HEK293 (cell line): ENCODE data around the gene KLHDC9.

ENCODE experiments used
- AEBP2 ChIP-seq: fragments of 450-650 bp; formaldehyde crosslinking; IDR thresholded peaks from 2 replicates; pipeline ENCODE4 v1.5.1; 2016; ENCODE audit warnings: missing biosample characterization, missing genetic modification characterization, borderline replicate concordance
- ATF2 ChIP-seq: fragments of 450-650 bp; formaldehyde crosslinking; IDR thresholded peaks from 2 replicates; pipeline ENCODE4 v1.5.1; 2016; ENCODE audit warnings: missing biosample characterization, missing genetic modification characterization, low read depth
- CTCF ChIP-seq: fragments of 450-650 bp; formaldehyde crosslinking; IDR thresholded peaks from 2 replicates; pipeline ENCODE4 v1.5.1; 2016; ENCODE audit warnings: missing biosample characterization, missing genetic modification characterization
- KLF10 ChIP-seq: fragments of 450-650 bp; IDR thresholded peaks from 2 replicates; pipeline ENCODE4 v1.5.1; 2018; ENCODE audit warnings: missing biosample characterization, mild to moderate bottlenecking, missing genetic modification characterization
- ZBTB17 ChIP-seq: fragments of 450-650 bp; formaldehyde crosslinking; IDR thresholded peaks from 2 replicates; pipeline ENCODE4 v1.5.1; 2016; ENCODE audit warnings: missing biosample characterization, missing genetic modification characterization
- ZBTB44 ChIP-seq: fragments of 450-650 bp; IDR thresholded peaks from 2 replicates; pipeline ENCODE4 v1.5.1; 2018; ENCODE audit warnings: missing biosample characterization, mild to moderate bottlenecking, missing genetic modification characterization
- ZNF140 ChIP-seq: fragments of 450-650 bp; formaldehyde crosslinking; IDR thresholded peaks from 2 replicates; pipeline ENCODE4 v1.5.1; 2016; ENCODE audit warnings: missing biosample characterization, missing genetic modification characterization
- ZNF530 ChIP-seq: fragments of 450-650 bp; formaldehyde crosslinking; IDR thresholded peaks from 2 replicates; pipeline ENCODE4 v1.5.1; 2016; ENCODE audit warnings: low read depth, missing biosample characterization, missing genetic modification characterization
- ZNF777 ChIP-seq: fragments of 450-650 bp; formaldehyde crosslinking; IDR thresholded peaks from 2 replicates; pipeline ENCODE4 v1.5.1; 2017; ENCODE audit warnings: missing biosample characterization, missing genetic modification characterization, borderline replicate concordance

- TF ChIP-seq ZNF530 (tag by site-specific recombination) (no peak), ATF2 (tag by site-specific recombination) (no peak), CTCF (tag by site-specific recombination) (no peak), ZNF777 (tag by site-specific recombination) (no peak), KLF10 (tag by site-specific recombination) (no peak), ZBTB17 (tag by site-specific recombination) (no peak), ZBTB44 (tag by site-specific recombination) (no peak), AEBP2 (tag by site-specific recombination) (no peak), ZNF140 (no peak)
Measured at GRCh38 chr1:161061419-161061818, 36.7 kb upstream of the KLHDC9 start.
